GM21619 (cell line): ENCODE results near the gene ENAH.
"Not testable (repeated sequence)": the region's sequence is repeated elsewhere in the genome, so short reads cannot be mapped to it uniquely, and the experiment has no call there.

Experiments
- ATAC-seq: cut with Tn5 transposase; IDR thresholded peaks from one replicate; pipeline ENCODE4 v1.9.1; 2021; ENCODE audit not compliant: unreplicated experiment

Gene ENAH

GRCh38 chr1:225650179-225650578 lies 2.7 kb downstream of the ENAH start:
- no peak for ATAC-seq

GRCh38 chr1:225645194-225645895 lies 7.6 kb downstream of the ENAH start:
- no peak for ATAC-seq

GRCh38 chr1:225644666-225645065 lies 8.3 kb downstream of the ENAH start:
- no peak for ATAC-seq

GRCh38 chr1:225642177-225642576 lies 10.7 kb downstream of the ENAH start:
- ATAC-seq: no peak

GRCh38 chr1:225638853-225639252 lies 14.1 kb downstream of the ENAH start:
- no peak for ATAC-seq

GRCh38 chr1:225637651-225638199 lies 15.2 kb downstream of the ENAH start:
- no peak for ATAC-seq

GRCh38 chr1:225636992-225637391 lies 15.9 kb downstream of the ENAH start:
- ATAC-seq: not testable (repeated sequence)

- no peak for ATAC-seq
Measured at GRCh38 chr1:225635649-225636048, 17.3 kb downstream of the ENAH start.

- ATAC-seq: not testable (repeated sequence)
Measured at GRCh38 chr1:225632836-225633235, 20.1 kb downstream of the ENAH start.

- no peak for ATAC-seq
Measured at GRCh38 chr1:225631021-225631663, 21.8 kb downstream of the ENAH start.

- ATAC-seq: no peak
Measured at GRCh38 chr1:225629483-225629882, 23.4 kb downstream of the ENAH start.

- not testable (repeated sequence) for ATAC-seq
Measured at GRCh38 chr1:225628794-225629193, 24.1 kb downstream of the ENAH start.

GRCh38 chr1:225627304-225627947 lies 25.5 kb downstream of the ENAH start:
- ATAC-seq: no peak

- ATAC-seq: no peak
Measured at GRCh38 chr1:225626698-225627097, 26.2 kb downstream of the ENAH start.

GRCh38 chr1:225617956-225618355 lies 35.0 kb downstream of the ENAH start:
- no peak for ATAC-seq

- ATAC-seq: no peak
Measured at GRCh38 chr1:225617479-225617878, 35.4 kb downstream of the ENAH start.

GRCh38 chr1:225615403-225615790 lies 37.5 kb downstream of the ENAH start:
- ATAC-seq: not testable (repeated sequence)

GRCh38 chr1:225613006-225613405 lies 39.9 kb downstream of the ENAH start:
- no peak for ATAC-seq

- no peak for ATAC-seq
Measured at GRCh38 chr1:225612287-225612686, 40.6 kb downstream of the ENAH start.

- no peak for ATAC-seq
Measured at GRCh38 chr1:225611537-225612223, 41.2 kb downstream of the ENAH start.

- ATAC-seq: no peak
Measured at GRCh38 chr1:225610539-225610938, 42.4 kb downstream of the ENAH start.
